Hindlimb muscle (tissue), 1 donor: Measurements from ENCODE around the gene ANTXR2. TPM values are rescaled to one million over a fixed set of nuclear protein-coding genes. Genes with fewer than 3 reads are reported as not detected.
"Not testable (repeated sequence)": the region's sequence is repeated elsewhere in the genome, so short reads cannot be mapped to it uniquely, and the experiment has no call there.

Experiments
- DNase-seq: peaks from one replicate; pipeline ENCODE4 v3.0.0-alpha.2; 2013
- polyA plus RNA-seq: library from polyadenylated mRNA; unstranded; fragments of 120-200 nt; gene quantifications from one replicate; pipeline ENCODE4 v1.2.1, GENCODE V29; 2013; ENCODE audit not compliant: insufficient read length

The ANTXR2 gene
- polyA plus RNA-seq, 1 donor, result 94.7 TPM

- DNase-seq, result no peak
These were observed 159.4 kb downstream of the ANTXR2 start for GRCh38 chr4:79913581-79913980.

- no peak for DNase-seq
These were observed 166.0 kb downstream of the ANTXR2 start for GRCh38 chr4:79907001-79907400.

- DNase-seq, result no peak
These were observed 166.7 kb downstream of the ANTXR2 start for GRCh38 chr4:79906303-79906702.

GRCh38 chr4:79905212-79905611, 167.8 kb downstream of the ANTXR2 start:
- no peak for DNase-seq

GRCh38 chr4:79904331-79904730, 168.7 kb downstream of the ANTXR2 start:
- DNase-seq, result no peak

- DNase-seq, result no peak
These were observed 172.8 kb downstream of the ANTXR2 start for GRCh38 chr4:79900182-79900581.

- peak; percentile 26 for DNase-seq
These were observed 173.5 kb downstream of the ANTXR2 start for GRCh38 chr4:79899481-79899880.

GRCh38 chr4:79898055-79898454, 175.0 kb downstream of the ANTXR2 start:
- DNase-seq, result no peak

GRCh38 chr4:79897174-79897573, 175.9 kb downstream of the ANTXR2 start:
- DNase-seq, result no peak

- no peak for DNase-seq
These were observed 179.6 kb downstream of the ANTXR2 start for GRCh38 chr4:79893456-79893855.

GRCh38 chr4:79889026-79889425, 184.0 kb downstream of the ANTXR2 start:
- not testable (repeated sequence) for DNase-seq

GRCh38 chr4:79886557-79886956, 186.5 kb downstream of the ANTXR2 start:
- DNase-seq, result no peak

- no peak for DNase-seq
These were observed 187.0 kb downstream of the ANTXR2 start for GRCh38 chr4:79886021-79886420.

- no peak for DNase-seq
These were observed 189.7 kb downstream of the ANTXR2 start for GRCh38 chr4:79883290-79883689.

GRCh38 chr4:79882806-79883205, 190.2 kb downstream of the ANTXR2 start:
- peak; percentile 47 for DNase-seq

- no peak for DNase-seq
These were observed 191.6 kb downstream of the ANTXR2 start for GRCh38 chr4:79881407-79881806.

GRCh38 chr4:79877511-79877910, 195.5 kb downstream of the ANTXR2 start:
- no peak for DNase-seq

GRCh38 chr4:79875344-79875899, 197.6 kb downstream of the ANTXR2 start:
- no peak for DNase-seq

GRCh38 chr4:79874197-79874596, 198.8 kb downstream of the ANTXR2 start:
- DNase-seq, result no peak

- no peak for DNase-seq
These were observed 200.3 kb downstream of the ANTXR2 start for GRCh38 chr4:79872738-79873137.

- no peak for DNase-seq
These were observed 201.1 kb downstream of the ANTXR2 start for GRCh38 chr4:79871961-79872360.

- no peak for DNase-seq
These were observed 203.3 kb downstream of the ANTXR2 start for GRCh38 chr4:79869597-79870237.

GRCh38 chr4:79865201-79865597, 207.8 kb downstream of the ANTXR2 start:
- peak; percentile 46 for DNase-seq

GRCh38 chr4:79864500-79865200, 208.4 kb downstream of the ANTXR2 start:
- DNase-seq, result no peak
